ENCODE results near the gene CCL7.

DNA sequence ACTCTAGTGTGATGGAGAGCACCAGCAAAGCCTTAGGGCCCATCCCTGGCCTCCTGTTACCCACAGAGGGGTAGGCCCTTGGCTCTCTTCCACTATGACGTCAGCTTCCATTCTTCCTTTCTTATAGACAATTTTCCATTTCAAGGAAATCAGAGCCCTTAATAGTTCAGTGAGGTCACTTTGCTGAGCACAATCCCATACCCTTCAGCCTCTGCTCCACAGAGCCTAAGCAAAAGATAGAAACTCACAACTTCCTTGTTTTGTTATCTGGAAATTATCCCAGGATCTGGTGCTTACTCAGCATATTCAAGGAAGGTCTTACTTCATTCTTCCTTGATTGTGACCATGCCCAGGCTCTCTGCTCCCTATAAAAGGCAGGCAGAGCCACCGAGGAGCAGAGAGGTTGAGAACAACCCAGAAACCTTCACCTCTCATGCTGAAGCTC, 49.0 kb downstream of the CCL7 start, which contains the start of gene CCL8:
- TF ChIP-seq GATA1 (IDR thresholded peaks at IDR 0.05; ENCODE audit: low read depth, low read length) (no peak), POLR2A (IDR thresholded peaks at IDR 0.05; ENCODE audit: low read length) (no peak)

Measured in erythroblast (primary cell).